ENCODE measurements around the gene CHCHD10. TPM values are rescaled to one million over a fixed set of nuclear protein-coding genes. Genes with fewer than 3 reads are reported as not detected.

Gene CHCHD10
- polyA plus RNA-seq, 2 of the 4 experiments (the other 2 are of a cell fraction), result 33.0 to 85.4 TPM

- TF ChIP-seq PHF8 (IDR thresholded peaks at IDR 0.05; ENCODE audit: borderline replicate concordance, low read depth) (0 out of 2 replicates have a peak, but pooled peaks have one; percentile 25), RARB (CRISPR knock-in tag; IDR thresholded peaks at IDR 0.05) (no peak), ZNF302 (CRISPR knock-in tag; IDR thresholded peaks at IDR 0.05) (no peak), ESRRA (IDR thresholded peaks at IDR 0.05; ENCODE audit: borderline replicate concordance, low read length) (no peak), RCOR1 (IDR thresholded peaks at IDR 0.05; ENCODE audit: low read depth, low read length) (no peak), BCL3 (IDR thresholded peaks at IDR 0.05) (no peak; the same call in 2 of the 3 replicates), CBX2 (IDR thresholded peaks at IDR 0.05; ENCODE audit: borderline replicate concordance, low read depth) (no peak), CBX8 (IDR thresholded peaks at IDR 0.05) (no peak), ELK1 (IDR thresholded peaks at IDR 0.05; ENCODE audit: low read depth, low read length) (no peak), FOSL2 (IDR thresholded peaks at IDR 0.05) (no peak), FOSL2 (CRISPR knock-in tag; IDR thresholded peaks at IDR 0.05) (no peak)
Measured at GRCh38 chr22:23750714-23751440, 16.9 kb downstream of the CHCHD10 start, which contains the start of gene ZNF70 (continued).

GRCh38 chr22:23750367-23750713 lies 17.4 kb downstream of the CHCHD10 start:
- CTCF ChIA-PET, result interaction anchor here (1.6 to 2.0 kb wide), 2 partner anchors 17 to 99 kb away, joined by 7 read pairs; partner anchors contain the start of gene CHCHD10
- TF ChIP-seq SMC3 (IDR thresholded peaks at IDR 0.05), result no peak
- no peak for TF ChIP-seq HES2 (IDR thresholded peaks at IDR 0.05)
- no peak for TF ChIP-seq PBX3 (IDR thresholded peaks at IDR 0.05)
- no peak for TF ChIP-seq NFE2L2 (conservative IDR thresholded peaks at IDR 0.05; ENCODE audit: low read length)
- no peak for TF ChIP-seq RARB (CRISPR knock-in tag; IDR thresholded peaks at IDR 0.05)
- no peak for TF ChIP-seq ESRRA (IDR thresholded peaks at IDR 0.05; ENCODE audit: borderline replicate concordance, low read length)
- peak overlapping the region; percentile 97 for H3K4me3 ChIP-seq
- no peak for FAIRE-seq
- no peaks in the 10 kb centered on the region for H3K9me3 ChIP-seq
- peak overlapping the region; percentile 96 to 99 for H3K27ac ChIP-seq
- peaks cover 4% of the 10 kb centered on the region; the same call in 2 of the 3 replicates for H3K4me1 ChIP-seq
- H3K4me2 ChIP-seq, result peak overlapping the region; percentile 94
- POLR2A ChIA-PET, result interaction anchor here (0.7 to 0.9 kb wide), 2 partner anchors 17 kb away, joined by 3 to 4 read pairs; partner anchors contain the start of gene CHCHD10
- no peak for DNase-seq (ENCODE audit: low read depth in 1 of 2, low spot score in 1 of 2)
- no peak for ATAC-seq
- WGBS (ENCODE audit: missing lambda C conversion rate), result 50% methylated on average over 5 of the region's 5 CpGs

- peak overlapping the region; percentile 94 for H3K4me2 ChIP-seq
- H3K9me3 ChIP-seq, result no peaks in the 10 kb centered on the region
- H3K4me1 ChIP-seq, result peaks cover 4% of the 10 kb centered on the region; the same call in 2 of the 3 replicates
- FAIRE-seq (no peak), DNase-seq (ENCODE audit: low read depth in 1 of 2, low spot score in 1 of 2) (no peak), ATAC-seq (no peak)
- peak overlapping the region; percentile 97; the same call in 2 of the 3 replicates for H3K4me3 ChIP-seq
- 94% methylated on average over 12 of the region's 12 CpGs for WGBS (ENCODE audit: missing lambda C conversion rate)
- TF ChIP-seq HEYL (CRISPR knock-in tag; IDR thresholded peaks at IDR 0.05) (no peak), JUN (IDR thresholded peaks at IDR 0.05) (no peak), TP53 (CRISPR knock-in tag; IDR thresholded peaks at IDR 0.05) (no peak), HOXA7 (CRISPR knock-in tag; IDR thresholded peaks at IDR 0.05) (no peak)
- peak overlapping the region in 1 of 2 experiments; percentile 99; a peak in 2 of 6 replicates for H3K27ac ChIP-seq
- CTCF ChIA-PET, result interaction anchor here (1.6 to 2.0 kb wide), 2 partner anchors 18 to 100 kb away, joined by 7 read pairs; partner anchors contain the start of gene CHCHD10
- POLR2A ChIA-PET, result no interaction called here
Measured at GRCh38 chr22:23749841-23750301, 17.9 kb downstream of the CHCHD10 start.
